Measurements from ENCODE around the gene LDLRAD3. TPM values are rescaled to one million over a fixed set of nuclear protein-coding genes. Genes with fewer than 3 reads are reported as not detected.

Gene LDLRAD3
- total RNA-seq, 4 donors from 2014 or later, result 0.37 to 43.2 (median 3.7) TPM

DNA sequence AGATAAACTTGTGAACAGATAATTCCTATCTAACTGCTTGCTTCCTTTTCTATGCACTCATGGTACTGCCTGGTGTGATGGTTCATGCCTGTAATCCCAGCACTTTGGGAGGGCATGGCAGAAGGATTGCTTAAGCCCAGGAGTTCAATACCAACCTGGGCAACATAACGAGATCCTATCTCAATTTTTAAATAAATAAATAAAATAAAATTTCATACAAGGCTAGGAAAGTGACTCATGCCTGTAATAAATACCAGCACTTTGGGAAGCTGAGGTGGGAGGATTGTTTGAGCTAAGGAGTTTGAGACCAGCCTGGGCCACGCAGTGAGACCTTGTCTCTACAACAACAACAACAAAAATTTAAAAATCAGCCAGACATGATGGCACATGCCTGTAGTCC is 178.8 kb downstream of the LDLRAD3 start:
- intact Hi-C loops (cut with DNase I; ENCODE audit: low total_unique reads), result loop anchor here (10.0 kb wide), 1 partner anchor 178 kb away; the partner anchor contains the start of gene LDLRAD3

DNA sequence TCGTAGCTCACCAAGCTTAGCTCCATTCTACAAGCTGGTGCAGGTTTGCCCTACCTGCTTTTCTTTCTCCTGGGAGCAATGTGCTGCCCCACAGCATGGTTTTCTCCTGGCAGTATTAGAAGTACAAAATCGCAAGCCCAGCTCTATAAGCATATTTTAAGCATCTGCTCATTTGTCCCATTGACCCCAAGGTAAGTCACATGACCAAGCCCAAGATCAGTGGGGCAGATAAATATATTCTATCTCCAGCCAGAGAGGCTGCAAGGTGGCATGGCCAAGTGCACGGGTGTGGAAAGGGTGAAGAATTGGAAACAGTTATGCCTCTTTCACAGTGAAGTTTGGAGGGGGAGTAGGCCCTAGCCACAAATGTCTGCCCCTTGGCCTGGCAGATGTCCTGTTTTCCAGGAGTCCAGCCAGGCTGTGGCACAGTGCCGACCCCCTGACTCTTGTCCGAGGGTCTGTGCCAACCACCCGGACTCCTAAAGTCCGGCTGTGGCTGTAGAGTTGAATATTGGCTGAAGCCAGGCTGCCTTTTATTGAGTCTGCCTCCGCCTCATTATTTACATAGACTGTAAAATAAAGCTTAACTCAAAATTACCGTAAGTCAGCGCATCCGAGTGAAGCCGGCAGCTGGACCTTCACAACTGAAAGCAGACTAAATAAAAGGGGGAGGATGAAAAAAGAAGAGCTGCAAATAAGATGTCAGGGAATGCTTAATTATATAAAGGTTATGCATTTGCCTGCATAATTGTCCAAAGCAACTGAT is 179.7 kb downstream of the LDLRAD3 start:
- H3K4me3 ChIP-seq, result no peak overlapping the region
- intact Hi-C loops (cut with DNase I; ENCODE audit: low total_unique reads), result loop anchor here (10.0 kb wide), 1 partner anchor 179 kb away; the partner anchor contains the start of gene LDLRAD3
- no peak for DNase-seq
- H3K36me3 ChIP-seq, result no peaks in the 10 kb centered on the region
- WGBS, 2 donors (ENCODE audit: low coverage in 1 of 2), result 22 to 43% methylated on average over 5 to 12 of the region's 12 CpGs
- TF ChIP-seq EP300 (IDR thresholded peaks at IDR 0.05; ENCODE audit: low read depth), result no peak
- H3K27me3 ChIP-seq, result no peaks in the 10 kb centered on the region
- H3K9me3 ChIP-seq, result no peaks in the 10 kb centered on the region
- in situ Hi-C loops (cut with MboI; ENCODE audit: low pct_ligation_motif_present in 1 of 4, low pct_unique_long_range_greater_than_20kb in 1 of 4, low sequenced_read_pairs in 3 of 4), result no loop called here
- no peaks in the 10 kb centered on the region for H3K4me1 ChIP-seq
- H3K27ac ChIP-seq, result no peak overlapping the region

More for the DNA sequence above, 178.8 kb downstream of the LDLRAD3 start:
- no peak for DNase-seq
- Histone ChIP-seq H3K9me3 (no peaks in the 10 kb centered on the region), H3K27ac (no peak overlapping the region), H3K36me3 (no peaks in the 10 kb centered on the region), H3K4me3 (no peak overlapping the region), H3K27me3 (no peaks in the 10 kb centered on the region), H3K4me1 (no peaks in the 10 kb centered on the region)
- in situ Hi-C loops (cut with MboI; ENCODE audit: low pct_ligation_motif_present in 1 of 4, low pct_unique_long_range_greater_than_20kb in 1 of 4, low sequenced_read_pairs in 3 of 4), result no loop called here
- WGBS, 2 donors (ENCODE audit: low coverage in 1 of 2), result 69 to 71% methylated on average over 2 of the region's 2 CpGs
- TF ChIP-seq POLR2AphosphoS5 (IDR thresholded peaks at IDR 0.05), result no peak
- TF ChIP-seq, protein P1, sequence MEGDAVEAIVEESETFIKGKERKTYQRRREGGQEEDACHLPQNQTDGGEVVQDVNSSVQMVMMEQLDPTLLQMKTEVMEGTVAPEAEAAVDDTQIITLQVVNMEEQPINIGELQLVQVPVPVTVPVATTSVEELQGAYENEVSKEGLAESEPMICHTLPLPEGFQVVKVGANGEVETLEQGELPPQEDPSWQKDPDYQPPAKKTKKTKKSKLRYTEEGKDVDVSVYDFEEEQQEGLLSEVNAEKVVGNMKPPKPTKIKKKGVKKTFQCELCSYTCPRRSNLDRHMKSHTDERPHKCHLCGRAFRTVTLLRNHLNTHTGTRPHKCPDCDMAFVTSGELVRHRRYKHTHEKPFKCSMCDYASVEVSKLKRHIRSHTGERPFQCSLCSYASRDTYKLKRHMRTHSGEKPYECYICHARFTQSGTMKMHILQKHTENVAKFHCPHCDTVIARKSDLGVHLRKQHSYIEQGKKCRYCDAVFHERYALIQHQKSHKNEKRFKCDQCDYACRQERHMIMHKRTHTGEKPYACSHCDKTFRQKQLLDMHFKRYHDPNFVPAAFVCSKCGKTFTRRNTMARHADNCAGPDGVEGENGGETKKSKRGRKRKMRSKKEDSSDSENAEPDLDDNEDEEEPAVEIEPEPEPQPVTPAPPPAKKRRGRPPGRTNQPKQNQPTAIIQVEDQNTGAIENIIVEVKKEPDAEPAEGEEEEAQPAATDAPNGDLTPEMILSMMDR (IDR thresholded peaks at IDR 0.05), result no peak

DNA sequence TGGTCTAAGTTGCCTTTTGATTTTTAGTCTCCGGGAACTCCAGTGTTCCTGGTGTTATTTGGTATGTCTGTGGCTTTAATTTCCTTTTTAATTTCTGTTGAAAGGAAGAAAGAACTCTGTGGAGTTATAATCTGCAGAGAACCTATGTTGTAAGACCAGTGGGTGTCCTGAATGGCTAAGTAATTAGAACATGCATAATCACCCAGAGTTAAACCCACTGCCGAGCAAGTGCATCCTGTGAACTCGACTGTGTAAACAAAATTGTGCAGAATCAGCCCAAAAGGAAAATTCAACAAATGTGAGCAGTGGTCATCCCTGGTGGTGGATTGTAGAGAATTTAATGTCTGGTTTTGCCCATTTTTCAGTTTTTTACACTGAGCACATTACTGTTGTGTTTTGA is 182.8 kb downstream of the LDLRAD3 start:
- 63 to 74% methylated on average over 3 of the region's 3 CpGs for WGBS, 2 donors (ENCODE audit: low coverage in 1 of 2)

DNA sequence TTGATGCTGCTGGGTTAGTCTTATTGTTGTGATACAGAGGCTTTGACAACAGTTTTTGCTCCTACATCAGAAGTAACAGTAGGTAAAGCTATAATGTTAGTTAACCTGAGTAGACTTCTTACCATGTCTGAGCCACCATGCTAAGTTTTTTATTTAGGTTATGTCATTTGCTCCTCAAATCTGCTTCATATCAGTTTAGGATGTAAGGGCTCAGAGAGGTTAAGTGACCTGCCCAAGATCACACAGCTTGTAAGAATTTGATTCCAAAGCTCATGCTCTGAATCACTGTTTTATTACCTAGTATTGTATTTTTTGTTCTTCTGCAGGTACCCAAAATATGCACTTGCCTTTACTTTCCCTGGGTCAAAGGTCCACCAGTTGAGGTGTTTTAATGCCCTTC is 183.7 kb downstream of the LDLRAD3 start:
- intact Hi-C loops (cut with DNase I; ENCODE audit: low total_unique reads) (loop anchor here (10.0 kb wide), 1 partner anchor 183 kb away; the partner anchor contains the start of gene LDLRAD3), in situ Hi-C loops (cut with MboI; ENCODE audit: low pct_ligation_motif_present in 1 of 4, low pct_unique_long_range_greater_than_20kb in 1 of 4, low sequenced_read_pairs in 3 of 4) (loop anchor here in 3 of 4 donors (25.0 kb wide), 1 partner anchor 515 kb away; the partner anchor contains the start of gene FJX1 (in 3 of the 3))
- no peaks in the 10 kb centered on the region for H3K36me3 ChIP-seq
- no peaks in the 10 kb centered on the region for H3K27me3 ChIP-seq
- no peak overlapping the region for H3K27ac ChIP-seq
- DNase-seq, result no peak
- TF ChIP-seq EP300 (IDR thresholded peaks at IDR 0.05; ENCODE audit: low read depth) (no peak), POLR2AphosphoS5 (IDR thresholded peaks at IDR 0.05) (no peak), POLR2A (IDR thresholded peaks at IDR 0.05) (no peak)
- TF ChIP-seq, protein P1 (IDR thresholded peaks at IDR 0.05), result no peak
- H3K9me3 ChIP-seq, result no peaks in the 10 kb centered on the region
- H3K4me1 ChIP-seq, result no peaks in the 10 kb centered on the region
- H3K4me3 ChIP-seq, result no peak overlapping the region

More for the DNA sequence above, 182.8 kb downstream of the LDLRAD3 start:
- TF ChIP-seq POLR2A (IDR thresholded peaks at IDR 0.05), result no peak
- TF ChIP-seq POLR2AphosphoS5 (IDR thresholded peaks at IDR 0.05), result no peak
- no peak for TF ChIP-seq EP300 (IDR thresholded peaks at IDR 0.05; ENCODE audit: low read depth)
- TF ChIP-seq, protein P1 (IDR thresholded peaks at IDR 0.05), result no peak
- Histone ChIP-seq H3K36me3 (no peaks in the 10 kb centered on the region), H3K4me1 (no peaks in the 10 kb centered on the region), H3K9me3 (no peaks in the 10 kb centered on the region), H3K27me3 (no peaks in the 10 kb centered on the region), H3K27ac (no peak overlapping the region), H3K4me3 (no peak overlapping the region)
- intact Hi-C loops (cut with DNase I; ENCODE audit: low total_unique reads) (loop anchor here (10.0 kb wide), 1 partner anchor 182 kb away; the partner anchor contains the start of gene LDLRAD3), in situ Hi-C loops (cut with MboI; ENCODE audit: low pct_ligation_motif_present in 1 of 4, low pct_unique_long_range_greater_than_20kb in 1 of 4, low sequenced_read_pairs in 3 of 4) (loop anchor here in 3 of 4 donors (25.0 kb wide), 1 partner anchor 514 kb away; the partner anchor contains the start of gene FJX1 (in 3 of the 3))
- no peak for DNase-seq
